Activated CD8-positive, alpha-beta memory T cell treated with anti-CD3 and anti-CD28 coated beads for 4 hours (primary cell): ENCODE data around the gene TRMT11.
"Not testable (repeated sequence)": the region's sequence is repeated elsewhere in the genome, so short reads cannot be mapped to it uniquely, and the experiment has no call there.

ENCODE experiments used
- DNase-seq, 2 donors: peaks; one replicate each; pipeline ENCODE4 v3.0.0-alpha.2; 2020; ENCODE audit warnings: low read depth in 2 of 2

Gene TRMT11

DNA sequence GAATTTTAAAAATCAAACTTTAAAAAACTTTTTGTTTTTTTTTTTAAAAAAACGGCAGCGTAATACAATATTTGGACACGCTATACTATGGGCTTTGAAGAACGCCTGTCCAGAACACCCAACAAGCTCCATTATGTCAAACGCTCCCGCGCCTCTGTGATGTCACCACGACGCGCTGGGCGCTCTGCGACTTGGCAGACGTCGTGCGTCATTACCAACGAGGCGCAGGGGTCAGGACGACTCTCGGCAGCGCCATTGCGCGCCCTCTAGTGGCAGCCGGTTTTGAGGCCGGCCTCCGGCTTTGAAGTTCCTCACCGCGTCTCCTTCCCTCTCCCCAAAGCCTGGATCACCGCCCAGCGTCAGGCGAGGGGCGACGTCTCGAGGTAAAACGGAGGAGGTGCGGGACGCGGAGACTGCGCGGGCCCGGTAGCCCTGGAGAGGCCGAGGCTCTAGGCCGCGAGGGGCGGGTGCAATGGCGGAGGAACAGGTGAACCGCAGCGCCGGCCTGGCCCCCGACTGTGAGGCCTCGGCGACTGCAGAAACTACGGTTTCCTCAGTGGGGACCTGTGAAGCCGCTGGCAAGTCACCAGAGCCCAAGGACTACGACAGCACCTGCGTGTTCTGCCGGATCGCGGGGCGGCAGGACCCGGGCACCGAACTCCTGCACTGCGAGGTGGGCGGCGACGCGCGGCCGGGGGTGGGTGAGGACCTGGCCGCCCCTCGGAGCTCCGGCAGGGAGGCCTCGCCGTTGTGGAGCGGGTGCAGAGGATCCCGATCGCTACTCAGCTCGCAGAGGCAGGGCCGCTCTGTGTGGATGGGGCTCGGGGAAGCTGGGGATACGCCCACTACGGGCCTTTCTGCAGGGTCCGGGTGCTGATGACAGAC, 29.6 kb upstream of the TRMT11 start, which contains the start of gene HINT3:
TSS of gene HINT3 (plus strand) at position 265 of the 885 bp plus-strand sequence. CDS start at position 473, 208 bp downstream.
- peak; percentile 94 to 96 for DNase-seq

DNA sequence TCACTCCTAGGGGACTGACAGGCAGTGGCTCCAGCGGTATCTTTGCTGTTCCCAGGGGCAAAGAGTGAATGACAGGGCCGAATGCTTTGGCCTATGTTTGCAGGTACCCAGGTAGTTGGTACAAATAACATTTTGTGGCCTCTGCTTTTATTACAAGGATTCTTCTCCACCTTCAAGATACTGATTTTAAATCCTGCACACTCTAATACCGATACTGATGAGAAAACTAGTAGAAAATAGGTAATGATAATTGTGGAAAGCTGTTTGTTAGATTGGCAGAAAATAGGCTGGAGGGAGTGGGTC, 29.0 kb upstream of the TRMT11 start:
- no peak for DNase-seq

DNA sequence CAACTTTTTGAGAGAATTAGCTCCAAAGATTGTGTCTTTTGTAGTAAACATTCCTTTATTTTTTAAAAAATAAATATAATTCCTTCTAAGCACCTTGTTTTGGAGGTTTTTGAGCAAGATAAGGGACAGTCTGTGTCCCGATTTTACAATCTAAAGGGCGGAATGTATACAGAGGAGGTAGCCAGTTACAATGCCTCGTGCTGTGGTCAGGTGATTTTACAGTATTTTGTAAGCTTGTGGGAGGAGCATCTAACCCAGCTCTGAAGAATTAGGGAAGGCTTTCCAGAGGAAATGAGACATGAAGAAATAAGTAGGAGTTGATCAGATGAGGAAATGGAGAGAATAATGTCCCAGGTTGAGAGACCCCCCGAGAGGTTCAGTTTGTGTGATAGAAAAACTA, 28.5 kb upstream of the TRMT11 start:
- no peak for DNase-seq

DNA sequence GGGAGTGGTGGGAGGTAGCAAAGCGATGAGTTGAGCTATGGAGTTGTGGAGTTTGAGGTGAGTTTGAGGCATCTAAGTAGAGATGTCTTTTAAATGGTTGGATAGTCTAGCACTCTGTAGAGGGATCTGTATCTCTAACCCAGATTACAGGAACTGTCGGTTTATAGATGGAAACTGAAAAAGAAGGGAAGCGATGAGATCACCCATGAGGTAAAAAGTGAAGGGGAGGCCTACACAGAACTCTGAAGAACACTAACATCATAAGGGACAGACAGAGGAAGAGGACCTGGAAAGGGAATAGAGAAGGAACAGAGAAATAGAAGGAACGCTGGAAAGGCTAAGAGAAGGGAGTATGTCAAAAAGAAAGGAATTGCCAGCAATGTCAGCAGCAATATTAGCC, 27.3 kb upstream of the TRMT11 start:
- no peak for DNase-seq

DNA sequence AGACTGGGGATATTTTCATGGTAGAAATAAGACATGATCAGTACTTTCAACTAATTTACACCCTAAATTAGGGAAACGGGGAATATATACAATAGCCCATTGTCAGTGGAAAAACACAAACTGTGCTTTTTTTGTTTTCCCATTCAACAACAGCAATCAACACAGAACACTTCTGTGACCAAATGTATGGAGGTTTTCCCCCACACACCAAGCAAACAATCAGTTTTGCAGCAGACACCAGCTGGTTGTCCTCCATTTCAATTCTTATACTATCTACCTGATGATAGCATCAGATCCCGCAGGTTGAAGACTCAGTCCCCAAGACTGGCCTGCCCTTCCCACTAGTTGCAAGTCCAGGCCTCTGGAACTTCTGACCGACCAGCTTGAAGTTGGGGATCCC, 25.2 kb upstream of the TRMT11 start:
- no peak for DNase-seq

DNA sequence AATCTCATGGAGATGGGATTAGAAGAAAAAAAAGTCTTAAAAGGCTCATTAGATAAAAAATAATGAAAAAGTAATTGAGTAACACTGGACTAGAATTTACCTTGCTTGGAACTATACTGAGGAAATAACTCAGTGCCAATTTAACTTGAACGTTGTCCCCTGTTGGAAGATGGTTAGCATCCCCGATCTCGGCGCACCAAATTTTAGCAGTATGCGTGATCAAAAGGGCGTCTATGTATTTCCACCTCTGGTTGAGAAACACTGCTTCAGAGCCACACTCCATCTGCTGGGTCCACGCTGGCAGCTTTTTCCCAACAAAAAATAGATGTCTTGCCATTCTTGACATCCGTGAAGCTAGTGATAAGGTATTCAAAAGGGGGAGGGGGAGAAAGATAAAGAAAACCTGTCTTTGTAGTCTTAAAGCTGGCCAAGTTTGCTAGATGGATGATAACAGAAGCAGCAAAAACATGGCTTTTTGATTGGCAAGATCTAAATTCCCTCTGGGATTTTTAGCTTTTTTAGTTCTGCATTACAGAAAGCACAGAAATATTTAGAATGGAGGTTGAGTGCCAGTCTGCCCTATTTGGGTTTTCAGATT, 23.3 kb upstream of the TRMT11 start:
- DNase-seq: no peak

DNA sequence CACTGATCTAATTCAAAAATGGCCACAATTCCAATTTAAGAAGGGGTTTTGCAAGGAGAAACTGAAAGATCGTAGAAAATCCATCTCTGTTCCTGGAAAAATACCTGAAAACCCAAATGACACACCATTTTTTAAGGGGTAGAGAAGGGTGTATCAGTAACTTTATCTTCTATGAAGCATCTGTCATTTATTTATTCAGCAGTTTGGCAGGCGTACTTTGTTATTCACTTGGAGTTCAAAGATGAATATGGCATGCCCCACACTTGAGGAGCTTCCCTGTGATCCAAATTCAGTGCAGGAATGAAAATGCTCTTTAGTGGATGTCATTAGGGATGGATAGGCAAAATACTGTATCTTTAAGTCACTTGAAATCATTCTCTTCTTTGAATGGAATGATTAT, 22.5 kb upstream of the TRMT11 start:
- no peak for DNase-seq

DNA sequence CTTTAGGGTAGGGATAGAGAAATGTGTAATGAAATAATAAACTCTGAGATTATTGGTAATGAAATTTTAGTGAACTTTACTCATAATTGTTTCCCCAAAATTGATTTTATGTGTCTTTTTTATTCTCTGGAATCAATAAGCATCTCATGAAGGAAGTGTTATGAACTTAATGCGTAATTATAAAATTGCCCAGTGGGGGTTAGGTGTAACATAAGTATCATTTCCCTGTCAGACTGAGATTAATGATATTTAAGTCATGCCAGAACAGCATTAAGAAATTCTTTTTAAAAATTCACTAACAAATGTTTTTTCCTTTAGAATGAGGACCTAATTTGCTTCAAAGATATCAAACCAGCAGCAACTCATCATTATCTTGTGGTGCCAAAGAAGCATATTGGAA, 19.8 kb upstream of the TRMT11 start:
- no peak for DNase-seq

DNA sequence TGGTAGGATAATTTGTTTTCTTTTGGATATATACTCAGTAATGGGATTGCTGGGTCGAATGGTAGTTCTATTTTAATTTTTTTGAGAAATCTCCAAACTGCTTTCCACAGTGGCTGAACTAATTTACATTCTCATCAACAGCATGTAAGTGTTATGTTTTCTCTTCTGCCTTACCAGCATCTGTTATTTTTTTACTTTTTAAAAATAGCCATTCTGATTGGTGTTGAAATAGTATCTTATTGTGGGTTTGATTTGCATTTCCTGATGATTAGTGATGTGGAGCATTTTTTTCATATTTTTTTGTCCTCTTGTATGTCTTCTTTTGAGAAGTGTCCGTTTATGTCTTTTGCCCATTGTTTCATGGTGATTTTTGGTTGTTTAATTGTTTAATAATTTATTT, 17.8 kb upstream of the TRMT11 start:
- no peak for DNase-seq

DNA sequence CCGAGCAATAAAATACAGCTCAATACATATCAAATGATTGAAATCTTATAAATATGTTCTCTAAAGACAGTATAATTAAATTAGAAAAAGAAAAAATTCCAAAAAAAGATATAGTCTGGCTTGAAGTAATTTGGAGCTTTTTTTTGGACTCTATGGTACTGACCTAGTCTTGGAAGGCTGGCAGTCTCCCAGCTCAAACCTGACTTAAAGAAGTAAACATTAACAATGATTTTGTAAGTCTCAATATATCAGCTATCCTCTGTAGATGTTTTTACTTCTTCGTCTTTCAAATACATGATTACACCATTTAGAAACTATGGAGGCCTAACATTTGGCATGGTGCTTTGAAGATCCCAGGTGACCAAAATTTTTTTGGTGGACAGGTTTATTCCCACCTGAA, 15.6 kb upstream of the TRMT11 start:
- DNase-seq: no peak

DNA sequence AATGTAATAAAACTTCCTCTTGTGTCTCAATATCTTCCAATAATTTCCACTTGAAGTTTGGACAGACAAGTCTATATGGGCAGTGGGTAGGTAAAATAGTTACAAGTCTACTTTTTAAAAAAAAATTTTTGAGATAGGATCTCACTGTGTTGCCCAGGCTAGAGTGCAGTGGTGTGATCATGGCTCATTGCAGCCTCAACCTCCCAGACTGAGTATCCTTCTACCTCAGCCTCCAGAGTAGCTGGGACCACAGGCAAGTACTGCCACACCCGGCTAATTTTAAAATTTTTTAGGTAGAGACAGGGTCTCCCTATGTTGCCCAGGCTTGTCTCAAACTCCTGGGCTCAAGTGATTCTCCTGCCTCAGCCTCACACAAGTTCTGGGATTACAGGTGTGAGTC, 13.9 kb upstream of the TRMT11 start:
- DNase-seq: not testable (repeated sequence)

DNA sequence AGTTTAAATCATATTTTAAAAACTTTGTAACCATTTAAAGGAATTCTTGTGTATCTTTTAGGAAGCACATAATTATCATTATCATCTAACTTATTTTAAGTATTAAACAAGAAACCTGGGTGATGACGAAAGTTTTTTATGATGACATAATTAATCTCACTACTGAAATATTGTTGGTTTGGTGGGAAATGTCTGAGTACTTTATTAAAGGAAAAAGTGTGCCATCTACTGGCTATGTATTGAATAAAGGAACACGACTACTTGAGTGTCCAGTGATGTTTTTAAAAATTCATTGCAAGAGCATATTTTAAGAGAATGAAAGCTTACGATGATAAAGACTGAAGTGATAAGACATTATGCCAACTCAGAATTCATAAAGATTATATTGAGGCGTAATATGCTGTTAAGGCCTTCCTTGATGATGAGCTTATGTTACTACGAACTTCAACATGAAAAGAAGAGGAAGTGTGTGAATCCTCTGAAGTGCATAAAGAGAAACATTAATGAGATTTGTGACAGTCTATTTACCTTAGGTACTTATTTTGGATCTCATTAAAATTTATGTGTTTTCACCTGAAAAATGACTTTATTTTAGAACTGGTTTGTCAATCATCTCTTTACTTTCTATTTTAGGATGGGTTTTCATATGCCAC, 12.0 kb upstream of the TRMT11 start:
- no peak for DNase-seq

DNA sequence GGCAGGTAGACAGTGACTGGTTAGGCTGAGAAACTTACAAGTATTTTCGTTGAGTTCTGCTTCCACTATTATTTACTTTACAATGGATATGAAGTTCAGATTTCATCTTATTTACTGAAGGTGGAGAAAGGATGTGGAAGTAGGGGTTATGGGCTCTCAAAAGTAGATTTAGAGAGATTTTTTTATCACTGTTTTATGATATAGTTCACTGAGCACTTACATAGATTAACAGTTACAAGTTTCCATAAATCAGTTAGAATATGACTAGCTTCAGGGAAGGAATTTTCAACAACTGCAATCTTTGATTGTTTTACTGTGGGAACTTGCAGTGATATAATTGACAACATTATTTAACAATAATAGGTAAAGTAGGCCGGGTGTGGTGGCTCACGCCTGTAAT, 7.2 kb upstream of the TRMT11 start:
- no peak for DNase-seq

DNA sequence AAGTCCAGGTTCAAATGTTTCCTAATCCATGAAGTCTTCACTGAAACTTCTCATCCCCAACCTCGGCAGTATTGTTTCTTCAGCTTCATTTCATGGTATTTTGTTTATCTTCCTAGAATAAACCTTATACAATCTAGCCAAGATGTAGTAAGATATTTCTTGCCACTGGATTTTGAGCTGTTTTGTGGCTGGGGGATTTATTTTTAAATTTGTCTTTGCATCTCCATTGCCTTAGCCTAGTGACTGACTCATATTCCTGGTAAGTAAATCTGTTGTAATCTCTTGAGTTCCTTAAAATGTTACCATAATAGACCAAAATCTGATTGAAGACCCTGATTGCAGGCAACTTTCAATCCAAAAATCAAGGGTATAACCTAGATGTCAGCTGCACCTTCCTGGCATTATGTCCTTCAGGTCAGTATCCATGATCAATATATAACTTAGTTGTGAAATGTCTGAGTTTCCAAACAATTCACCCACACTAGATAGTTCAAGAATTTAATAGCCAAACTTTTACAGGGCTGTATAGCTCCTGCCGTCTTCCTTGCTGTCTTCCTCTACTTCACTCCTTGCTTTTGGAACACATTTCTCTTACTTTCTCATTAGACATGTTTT, 4.7 kb upstream of the TRMT11 start:
- no peak for DNase-seq

DNA sequence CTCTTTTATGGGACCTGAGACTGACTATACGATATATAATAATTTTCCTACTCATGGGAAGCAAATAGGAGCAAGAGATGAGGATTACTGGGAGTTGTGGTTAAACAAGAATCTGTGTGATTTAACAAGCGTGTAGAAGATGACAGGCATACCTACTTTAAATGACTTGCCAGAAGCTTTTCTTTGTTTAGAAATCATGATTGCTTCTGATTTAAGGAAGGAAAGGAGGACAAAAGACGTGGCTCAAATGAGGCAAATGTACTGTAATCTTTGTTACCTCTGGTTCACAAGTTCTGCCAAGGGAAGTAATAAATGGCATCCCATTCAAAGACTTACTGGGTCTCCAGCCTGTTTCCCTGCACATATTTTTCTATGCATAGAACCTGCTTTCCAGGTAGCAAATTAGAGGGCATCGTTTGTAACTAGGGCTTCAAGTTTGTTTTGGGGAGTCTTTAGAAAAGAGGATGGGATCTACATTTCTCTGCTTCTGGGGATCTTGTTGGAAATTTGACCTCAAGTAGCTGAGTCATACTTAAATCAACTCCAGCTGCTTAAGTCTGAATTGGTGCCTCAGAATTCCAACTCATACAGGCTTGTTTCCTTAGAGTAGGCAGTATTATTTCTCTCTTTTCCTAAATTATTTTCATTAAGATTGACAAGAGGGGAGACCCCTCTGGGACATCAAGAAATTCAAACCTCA, 2.9 kb upstream of the TRMT11 start:
- DNase-seq: no peak

DNA sequence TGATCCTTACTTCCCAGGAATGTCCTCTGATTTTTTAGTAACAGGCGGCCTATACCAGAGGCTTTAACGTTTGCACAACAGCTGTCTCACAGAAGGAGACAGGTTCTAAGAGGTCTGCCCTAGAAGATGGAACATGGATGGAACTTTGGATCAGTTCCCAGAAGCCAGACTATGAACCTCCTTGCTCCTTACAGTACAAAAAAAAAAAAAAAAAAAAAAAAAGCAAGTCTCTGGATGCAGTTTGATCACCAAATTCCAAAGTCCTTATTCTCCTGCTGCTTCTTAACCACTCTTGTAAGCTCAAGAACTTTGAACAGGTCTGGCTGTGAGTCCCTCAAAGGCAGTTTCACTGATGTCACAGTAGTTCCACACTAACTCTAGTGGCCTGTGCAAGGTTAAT, 2.0 kb upstream of the TRMT11 start:
- DNase-seq: no peak

DNA sequence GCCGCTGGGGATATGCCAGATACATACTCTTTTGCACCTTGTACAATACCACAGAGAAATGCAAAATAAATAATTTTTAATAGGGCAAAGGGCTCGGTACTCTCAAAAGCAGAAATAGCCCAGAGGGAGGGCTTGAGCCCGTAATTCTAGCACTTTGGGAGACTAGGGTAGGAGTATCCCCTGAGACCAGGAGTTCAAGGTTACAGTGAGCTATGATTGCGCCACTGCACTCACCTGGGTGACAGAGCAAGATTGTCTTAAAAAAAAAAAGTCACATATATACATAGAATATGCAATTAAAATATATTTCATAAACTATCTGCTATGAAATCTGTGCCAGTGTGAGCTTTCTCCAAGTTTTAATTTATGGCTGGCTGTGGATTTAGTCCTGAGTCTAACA, 818 bp upstream of the TRMT11 start:
- no peak for DNase-seq

DNA sequence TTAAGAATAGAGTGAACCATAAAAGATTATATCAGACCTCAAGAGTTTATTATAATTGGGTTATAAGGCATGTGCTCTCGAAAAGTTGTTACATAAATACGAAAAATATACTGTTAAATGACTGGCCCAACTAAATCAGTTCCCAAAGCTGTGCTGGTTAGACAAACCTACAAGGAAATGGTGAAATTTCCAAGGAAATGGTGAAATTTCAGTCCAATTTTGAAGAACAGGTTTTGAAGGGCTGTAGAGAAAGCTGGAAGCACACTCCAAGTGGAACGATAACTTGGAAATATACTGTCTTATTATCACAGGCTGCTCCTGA, 400 bp upstream of the TRMT11 start:
- no peak for DNase-seq

DNA sequence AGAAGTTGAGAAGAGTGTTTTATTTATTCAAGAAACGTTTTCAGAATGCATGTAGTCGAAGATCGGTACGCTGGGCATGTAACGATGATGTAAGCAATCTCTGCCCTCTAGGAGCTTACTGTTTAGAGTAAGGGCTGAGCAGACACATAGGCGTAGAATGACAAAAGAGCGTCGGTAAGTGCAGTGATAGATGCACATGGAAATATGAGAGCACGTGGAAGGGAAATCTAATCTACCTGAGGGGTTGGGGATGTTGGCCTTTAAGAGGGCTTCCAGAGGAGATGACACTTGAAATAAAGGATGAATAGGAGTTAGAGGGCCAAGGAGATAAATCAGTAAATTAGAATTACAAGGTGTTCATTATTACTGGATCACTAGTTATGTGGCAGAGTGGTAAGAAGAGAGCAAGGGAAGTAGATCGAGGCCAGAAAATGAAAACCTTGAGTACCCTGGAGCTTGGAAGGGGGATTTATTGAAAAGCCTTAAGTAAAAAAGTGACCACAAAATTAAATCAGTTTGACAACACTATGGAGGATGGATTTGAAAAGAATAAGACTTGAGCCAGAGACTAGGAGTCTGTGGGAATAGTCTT, 782 bp downstream of the TRMT11 start:
- no peak for DNase-seq

DNA sequence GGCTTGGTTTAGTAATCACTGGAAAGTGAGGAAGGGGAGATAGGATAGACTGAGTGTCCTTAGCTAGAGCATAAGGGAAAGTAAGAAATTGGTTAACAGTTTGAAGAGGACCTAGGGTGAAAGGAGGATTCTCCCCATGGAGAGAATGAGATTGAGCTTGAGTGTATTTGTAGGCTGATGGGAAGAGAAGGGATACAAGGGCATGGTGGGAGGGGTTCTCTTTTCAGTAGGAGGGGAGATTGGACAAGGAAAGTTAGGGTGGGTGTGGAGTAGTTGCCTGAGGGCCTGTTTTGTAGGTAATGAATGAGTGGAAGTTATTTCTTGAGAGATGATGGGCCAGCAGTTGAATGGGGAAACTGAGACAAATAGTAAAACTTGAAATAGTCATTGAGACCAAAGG, 1.9 kb downstream of the TRMT11 start:
- DNase-seq: no peak

DNA sequence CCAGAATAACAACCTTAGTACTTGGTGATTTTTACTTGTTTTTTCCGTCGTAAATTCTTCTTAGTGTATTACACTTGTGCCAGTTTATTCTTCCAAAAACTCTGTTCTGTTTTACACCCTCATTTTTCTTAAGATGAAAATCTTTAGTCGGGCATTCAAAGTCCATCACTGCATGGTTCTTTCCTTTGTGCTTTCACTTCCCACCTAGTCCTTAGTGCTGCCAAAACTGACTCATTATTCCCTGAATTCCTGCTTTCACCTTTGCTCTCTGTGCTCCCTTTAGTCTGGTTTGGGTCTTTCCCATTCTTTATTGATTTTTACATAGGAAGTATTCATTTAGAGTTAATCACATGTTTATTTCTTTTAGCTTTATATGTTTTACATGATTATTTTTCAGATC, 3.3 kb downstream of the TRMT11 start:
- no peak for DNase-seq

DNA sequence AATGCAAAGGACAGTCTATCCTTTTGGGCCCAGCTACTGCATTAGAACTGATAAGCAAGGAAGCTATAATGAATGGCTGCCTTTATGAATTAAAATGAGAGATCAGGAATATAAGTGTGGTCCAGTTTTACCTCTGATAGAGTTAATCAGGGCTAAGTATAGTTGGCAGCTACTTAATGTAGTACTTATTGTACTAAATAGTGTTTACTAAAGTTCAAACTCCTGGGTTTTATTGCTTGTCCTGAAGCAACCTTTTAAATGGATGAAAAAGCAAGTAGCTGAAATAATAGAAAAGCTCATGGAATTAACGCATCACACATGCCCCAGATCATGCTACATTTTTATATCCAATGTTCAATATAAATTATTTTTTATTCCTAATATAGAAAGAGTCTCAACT, 5.3 kb downstream of the TRMT11 start:
- no peak for DNase-seq
